HEK293 (cell line): ENCODE measurements around the gene THSD7A.

ENCODE experiments used
- CTCF ChIA-PET: fragments of 350-600 bp; formaldehyde crosslinking; extraction: SDS; loops from one replicate; lab custom pipeline; 2021; ENCODE audit warnings: antibody characterized with exemption; lab: Yijun Ruan, JAX
- POLR2A ChIA-PET: fragments of 300-600 bp; formaldehyde crosslinking; extraction: SDS; loops from one replicate; lab custom pipeline; 2020; ENCODE audit warnings: antibody characterized with exemption, inconsistent platforms; lab: Yijun Ruan, JAX
- H3K27ac ChIP-seq: fragments of 200-500 bp; sonication (Bioruptor generic); 2 replicates; pipeline ENCODE4 v1.5.1; 2014; ENCODE audit warnings: low read depth, low read length, control low read depth, inconsistent platforms; ENCODE audit errors: extremely low read depth
- H3K36me3 ChIP-seq, 2 experiments: fragments of 200-500 bp in 1 of 2; sonication (Bioruptor generic) in 1 of 2; 1 replicate in 1 of 2; 2 replicates in 1 of 2; pipeline ENCODE4 v1.5.1; 2014 to 2017; ENCODE audit warnings: inconsistent platforms in 2 of 2, low read length in 2 of 2; ENCODE audit not compliant: control insufficient read depth in 2 of 2, insufficient read depth in 1 of 2
- H3K4me1 ChIP-seq: fragments of 200-500 bp; sonication (Bioruptor generic); 2 replicates; pipeline ENCODE4 v1.5.1; 2014; ENCODE audit warnings: mild to moderate bottlenecking, low read length, inconsistent platforms; ENCODE audit not compliant: control insufficient read depth, insufficient read depth
- H3K4me3 ChIP-seq: 2 replicates; pipeline ENCODE4 v1.5.1; 2011; ENCODE audit warnings: low read depth, mild to moderate bottlenecking, control low read depth, low read length, moderate library complexity
- H3K9me3 ChIP-seq: fragments of 200-500 bp; sonication (Bioruptor generic); 2 replicates; pipeline ENCODE4 v1.5.1; 2014; ENCODE audit warnings: low read depth, low read length, inconsistent platforms; ENCODE audit not compliant: control insufficient read depth, insufficient read depth
- KLF1 ChIP-seq: fragments of 450-650 bp; formaldehyde crosslinking; IDR thresholded peaks from 2 replicates; pipeline ENCODE4 v1.5.1; 2016; ENCODE audit warnings: missing biosample characterization, missing genetic modification characterization
- OSR2 ChIP-seq: fragments of 450-650 bp; formaldehyde crosslinking; IDR thresholded peaks from 2 replicates; pipeline ENCODE4 v1.5.1; 2016; ENCODE audit warnings: missing biosample characterization, missing genetic modification characterization
- SALL2 ChIP-seq: fragments of 450-650 bp; formaldehyde crosslinking; IDR thresholded peaks from 2 replicates; pipeline ENCODE4 v1.5.0; 2017; ENCODE audit warnings: missing biosample characterization, mild to moderate bottlenecking, missing genetic modification characterization, borderline replicate concordance
- TCF7L2 ChIP-seq: IDR thresholded peaks from 2 replicates; pipeline ENCODE4 v1.6.1; 2011; ENCODE audit warnings: low read depth, mild to moderate bottlenecking, inconsistent platforms, low read length, moderate library complexity, borderline replicate concordance
- ZBTB1 ChIP-seq: fragments of 450-650 bp; formaldehyde crosslinking; IDR thresholded peaks from 2 replicates; pipeline ENCODE4 v1.5.1; 2016; ENCODE audit warnings: missing biosample characterization, missing genetic modification characterization
- ZBTB11 ChIP-seq: fragments of 450-650 bp; formaldehyde crosslinking; conservative IDR thresholded peaks from 2 replicates; pipeline ENCODE4 v1.5.1; 2016; ENCODE audit warnings: low read depth, missing biosample characterization, missing genetic modification characterization
- ZBTB49 ChIP-seq: fragments of 450-650 bp; formaldehyde crosslinking; IDR thresholded peaks from 2 replicates; pipeline ENCODE4 v1.5.1; 2016; ENCODE audit warnings: missing biosample characterization, missing genetic modification characterization, low read depth
- ZBTB7A ChIP-seq: fragments of 450-650 bp; formaldehyde crosslinking; IDR thresholded peaks from 2 replicates; pipeline ENCODE4 v1.5.1; 2016; ENCODE audit warnings: low read depth, missing biosample characterization, missing genetic modification characterization
- ZEB2 ChIP-seq: fragments of 450-650 bp; formaldehyde crosslinking; IDR thresholded peaks from 2 replicates; pipeline ENCODE4 v1.5.1; 2016; ENCODE audit warnings: missing biosample characterization, missing genetic modification characterization
- ZNF114 ChIP-seq: fragments of 450-650 bp; formaldehyde crosslinking; IDR thresholded peaks from 2 replicates; pipeline ENCODE4 v1.5.0; 2017; ENCODE audit warnings: missing biosample characterization, missing genetic modification characterization
- ZNF16 ChIP-seq: fragments of 450-650 bp; formaldehyde crosslinking; IDR thresholded peaks from 2 replicates; pipeline ENCODE4 v1.5.1; 2016; ENCODE audit warnings: low read depth, missing biosample characterization, missing genetic modification characterization
- ZNF174 ChIP-seq: fragments of 450-650 bp; formaldehyde crosslinking; IDR thresholded peaks from 2 replicates; pipeline ENCODE4 v1.5.0; 2017; ENCODE audit warnings: missing biosample characterization, mild to moderate bottlenecking, missing genetic modification characterization
- ZNF2 ChIP-seq: fragments of 450-650 bp; formaldehyde crosslinking; IDR thresholded peaks from 2 replicates; pipeline ENCODE4 v1.5.1; 2016; ENCODE audit warnings: missing biosample characterization, missing genetic modification characterization
- ZNF311 ChIP-seq: fragments of 450-650 bp; formaldehyde crosslinking; IDR thresholded peaks from 2 replicates; pipeline ENCODE4 v1.5.1; 2017; ENCODE audit warnings: missing biosample characterization, missing genetic modification characterization, borderline replicate concordance
- ZNF324 ChIP-seq: fragments of 450-650 bp; formaldehyde crosslinking; IDR thresholded peaks from 2 replicates; pipeline ENCODE4 v1.5.1; 2016; ENCODE audit warnings: missing biosample characterization, missing genetic modification characterization
- ZNF398 ChIP-seq: fragments of 450-650 bp; formaldehyde crosslinking; IDR thresholded peaks from 2 replicates; pipeline ENCODE4 v1.5.1; 2017; ENCODE audit warnings: missing biosample characterization, missing genetic modification characterization
- ZNF404 ChIP-seq: fragments of 450-650 bp; formaldehyde crosslinking; IDR thresholded peaks from 2 replicates; pipeline ENCODE4 v1.5.1; 2017; ENCODE audit warnings: missing biosample characterization, missing genetic modification characterization
- ZNF621 ChIP-seq: fragments of 450-650 bp; formaldehyde crosslinking; IDR thresholded peaks from 2 replicates; pipeline ENCODE4 v1.5.1; 2017; ENCODE audit warnings: missing biosample characterization, missing genetic modification characterization
- ZNF623 ChIP-seq: fragments of 450-650 bp; formaldehyde crosslinking; IDR thresholded peaks from 2 replicates; pipeline ENCODE4 v1.5.1; 2016; ENCODE audit warnings: missing biosample characterization, missing genetic modification characterization
- ZNF792 ChIP-seq: fragments of 450-650 bp; formaldehyde crosslinking; IDR thresholded peaks from 2 replicates; pipeline ENCODE4 v1.5.1; 2016; ENCODE audit warnings: missing biosample characterization, missing genetic modification characterization
- ZSCAN18 ChIP-seq: fragments of 450-650 bp; formaldehyde crosslinking; IDR thresholded peaks from 2 replicates; pipeline ENCODE4 v1.5.1; 2016; ENCODE audit warnings: missing biosample characterization, missing genetic modification characterization
- ZSCAN4 ChIP-seq: fragments of 450-650 bp; formaldehyde crosslinking; IDR thresholded peaks from 2 replicates; pipeline ENCODE4 v1.5.1; 2017; ENCODE audit warnings: missing biosample characterization, missing genetic modification characterization

Gene THSD7A

GRCh38 chr7:11489280-11489679 lies 342.7 kb downstream of the THSD7A start (continued):
- TF ChIP-seq ZSCAN4 (tag by site-specific recombination) = no peak
- TF ChIP-seq ZNF404 (tag by site-specific recombination) = no peak
- no peak for TF ChIP-seq KLF1 (tag by site-specific recombination)
- TF ChIP-seq ZEB2 (tag by site-specific recombination) = no peak

GRCh38 chr7:11486271-11486670 lies 345.7 kb downstream of the THSD7A start:
- H3K4me3 ChIP-seq = no peak overlapping the region
- H3K9me3 ChIP-seq = no peaks in the 10 kb centered on the region
- ChIA-PET CTCF (no interaction called here), POLR2A (no interaction called here)
- no peak overlapping the region for H3K27ac ChIP-seq
- H3K4me1 ChIP-seq = no peaks in the 10 kb centered on the region
- H3K36me3 ChIP-seq = no peaks in the 10 kb centered on the region
- TF ChIP-seq ZNF114 (no peak), ZBTB49 (tag by site-specific recombination) (no peak), OSR2 (tag by site-specific recombination) (no peak), ZNF2 (tag by site-specific recombination) (no peak), ZNF623 (tag by site-specific recombination) (no peak)

GRCh38 chr7:11485636-11486035 lies 346.4 kb downstream of the THSD7A start:
- POLR2A ChIA-PET = no interaction called here
- Histone ChIP-seq H3K4me3 (no peak overlapping the region), H3K4me1 (no peaks in the 10 kb centered on the region), H3K36me3 (no peaks in the 10 kb centered on the region), H3K27ac (no peak overlapping the region), H3K9me3 (no peaks in the 10 kb centered on the region)
- CTCF ChIA-PET = no interaction called here
- no peak for TF ChIP-seq ZNF324 (tag by site-specific recombination)
- TF ChIP-seq ZNF311 (tag by site-specific recombination) = no peak
- no peak for TF ChIP-seq TCF7L2
- no peak for TF ChIP-seq ZSCAN18 (tag by site-specific recombination)
- TF ChIP-seq ZBTB7A = no peak
- TF ChIP-seq ZNF16 (tag by site-specific recombination) = no peak
- no peak for TF ChIP-seq ZBTB1
- no peak for TF ChIP-seq ZNF792 (tag by site-specific recombination)
- TF ChIP-seq, all 188 proteins: peak for 0

- Histone ChIP-seq H3K36me3 (no peaks in the 10 kb centered on the region), H3K9me3 (no peaks in the 10 kb centered on the region), H3K27ac (no peak overlapping the region), H3K4me3 (no peak overlapping the region), H3K4me1 (no peaks in the 10 kb centered on the region)
- ChIA-PET POLR2A (no interaction called here), CTCF (no interaction called here)
- TF ChIP-seq ZNF174 (tag by site-specific recombination) = no peak
- no peak for TF ChIP-seq ZNF398 (tag by site-specific recombination)
- no peak for TF ChIP-seq ZBTB11 (tag by site-specific recombination)
- TF ChIP-seq ZNF621 (tag by site-specific recombination) = no peak
- no peak for TF ChIP-seq SALL2 (tag by site-specific recombination)
Measured at GRCh38 chr7:11480143-11480542, 351.9 kb downstream of the THSD7A start.
